Myocyte (in vitro differentiated cells): Measurements from ENCODE around the gene C21orf91. TPM values are rescaled to one million over a fixed set of nuclear protein-coding genes. Genes with fewer than 3 reads are reported as not detected.

ENCODE experiments used
- DNase-seq: peaks from one replicate; pipeline ENCODE4 v3.0.0-alpha.2; 2012; ENCODE audit warnings: low read depth
- polyA plus RNA-seq: library from polyadenylated mRNA; unstranded; fragments of >200 nt; gene quantifications from one replicate; pipeline ENCODE4 v1.2.1, GENCODE V29; 2012; ENCODE audit warnings: missing spikeins
- total RNA-seq: library from RNA; depleted of rRNA; stranded (reverse); fragments of >200 nt; gene quantifications from 2 replicates; pipeline ENCODE4 v1.2.3, GENCODE V29; 2014

Gene C21orf91
- 17.0 and 19.1 TPM in 2 replicates for total RNA-seq
- polyA plus RNA-seq, result 4.3 TPM

GRCh38 chr21:17819114-17819876 lies at the start of gene C21orf91:
Gene C21orf91, minus strand, starts transcription at chr21:17819356. Its CDS starts 1,038 bp downstream, at chr21:17818318.
- peak; percentile 92 for DNase-seq

GRCh38 chr21:17866590-17866989 lies 47.4 kb upstream of the C21orf91 start:
- no peak for DNase-seq

GRCh38 chr21:17859661-17860060 lies 40.5 kb upstream of the C21orf91 start:
- no peak for DNase-seq

GRCh38 chr21:17858747-17859146 lies 39.6 kb upstream of the C21orf91 start:
- DNase-seq, result no peak

- DNase-seq, result no peak
These were observed 35.6 kb upstream of the C21orf91 start for GRCh38 chr21:17854745-17855144.

- DNase-seq, result no peak
These were observed 34.5 kb upstream of the C21orf91 start for GRCh38 chr21:17853393-17854275.

GRCh38 chr21:17848228-17848627 lies 29.1 kb upstream of the C21orf91 start:
- DNase-seq, result peak; percentile 95

GRCh38 chr21:17841103-17841502 lies 21.9 kb upstream of the C21orf91 start:
- no peak for DNase-seq

GRCh38 chr21:17834639-17835354 lies 15.6 kb upstream of the C21orf91 start:
- no peak for DNase-seq

- peak; percentile 55 for DNase-seq
These were observed 10.3 kb upstream of the C21orf91 start for GRCh38 chr21:17829472-17829871.

GRCh38 chr21:17828223-17828622 lies 9.1 kb upstream of the C21orf91 start:
- DNase-seq, result peak; percentile 33

GRCh38 chr21:17823846-17824245 lies 4.7 kb upstream of the C21orf91 start:
- no peak for DNase-seq

- no peak for DNase-seq
These were observed 2.0 kb upstream of the C21orf91 start for GRCh38 chr21:17821121-17821520.

GRCh38 chr21:17819877-17820229 lies 697 bp upstream of the C21orf91 start:
- DNase-seq, result no peak

- peak; percentile 40 for DNase-seq
These were observed 706 bp downstream of the C21orf91 start for GRCh38 chr21:17818186-17819113.

GRCh38 chr21:17813353-17813752 lies 5.8 kb downstream of the C21orf91 start:
- DNase-seq, result no peak

- no peak for DNase-seq
These were observed 13.2 kb downstream of the C21orf91 start for GRCh38 chr21:17805966-17806365.

- DNase-seq, result no peak
These were observed 15.6 kb downstream of the C21orf91 start for GRCh38 chr21:17803536-17803935.

GRCh38 chr21:17802572-17802971 lies 16.6 kb downstream of the C21orf91 start:
- DNase-seq, result peak; percentile 73

GRCh38 chr21:17799414-17800164 lies 19.6 kb downstream of the C21orf91 start:
- no peak for DNase-seq
